ENCODE data around the gene UQCRFS1. TPM values are rescaled to one million over a fixed set of nuclear protein-coding genes. Genes with fewer than 3 reads are reported as not detected.

The UQCRFS1 gene
- total RNA-seq, 4 donors from 2014 or later: 78.1 to 142 (median 106) TPM

GRCh38 chr19:29206453-29206852 lies 6.5 kb downstream of the UQCRFS1 start:
- Histone ChIP-seq H3K4me3 (no peak overlapping the region), H3K27me3 (no peaks in the 10 kb centered on the region), H3K4me1 (peaks cover 46 to 71% of the 10 kb centered on the region in 2 donors), H3K36me3 (peaks cover 0 to 12% of the 10 kb centered on the region in 2 donors), H3K9me3 (no peaks in the 10 kb centered on the region), H3K27ac (peak overlapping the region; percentile 73 to 87 (median 80))
- in situ Hi-C loops (cut with MboI; ENCODE audit: low sequenced_read_pairs in 4 of 4): loop anchor here in 2 of 4 donors (25.0 kb wide), 2 partner anchors 406 to 506 kb away; partner anchors contain the start of genes POP4 (in 2 of the 2) and C19orf12 (in 1 of the 2)
- TF ChIP-seq CTCF (IDR thresholded peaks at IDR 0.05 in 4 of 5, conservative IDR thresholded peaks at IDR 0.05 in 1 of 5) (no peak), POLR2A (IDR thresholded peaks at IDR 0.05) (no peak)
- ATAC-seq: no peak
- no peak for DNase-seq
- intact Hi-C loops (cut with DNase I; ENCODE audit: low total_unique reads): no loop called here

GRCh38 chr19:29202281-29202680 lies 10.7 kb downstream of the UQCRFS1 start:
- no peak for TF ChIP-seq CTCF (IDR thresholded peaks at IDR 0.05 in 4 of 5, conservative IDR thresholded peaks at IDR 0.05 in 1 of 5)
- TF ChIP-seq POLR2A (IDR thresholded peaks at IDR 0.05): no peak
- Histone ChIP-seq H3K27ac (no peak overlapping the region), H3K9me3 (no peaks in the 10 kb centered on the region), H3K4me1 (peaks cover 19 to 40% of the 10 kb centered on the region in 2 donors), H3K36me3 (peaks cover 0 to 9% of the 10 kb centered on the region in 2 donors), H3K27me3 (no peaks in the 10 kb centered on the region), H3K4me3 (no peak overlapping the region)
- intact Hi-C loops (cut with DNase I; ENCODE audit: low total_unique reads) (no loop called here), in situ Hi-C loops (cut with MboI; ENCODE audit: low sequenced_read_pairs in 4 of 4) (loop anchor here in 2 of 4 donors (25.0 kb wide), 2 partner anchors 410 to 510 kb away; partner anchors contain the start of genes POP4 (in 2 of the 2) and C19orf12 (in 1 of the 2))
- no peak for DNase-seq
- no peak for ATAC-seq

GRCh38 chr19:29201855-29202254 lies 11.1 kb downstream of the UQCRFS1 start:
- H3K4me1 ChIP-seq: peaks cover 15 to 35% of the 10 kb centered on the region in 2 donors
- H3K27ac ChIP-seq: no peak overlapping the region
- DNase-seq (no peak), ATAC-seq (no peak)
- in situ Hi-C loops (cut with MboI; ENCODE audit: low sequenced_read_pairs in 4 of 4) (loop anchor here in 2 of 4 donors (25.0 kb wide), 2 partner anchors 410 to 510 kb away; partner anchors contain the start of genes POP4 (in 2 of the 2) and C19orf12 (in 1 of the 2)), intact Hi-C loops (cut with DNase I; ENCODE audit: low total_unique reads) (no loop called here)
- H3K27me3 ChIP-seq: no peaks in the 10 kb centered on the region
- no peak for TF ChIP-seq POLR2A (IDR thresholded peaks at IDR 0.05)
- TF ChIP-seq CTCF (IDR thresholded peaks at IDR 0.05 in 4 of 5, conservative IDR thresholded peaks at IDR 0.05 in 1 of 5): no peak
- no peak overlapping the region for H3K4me3 ChIP-seq
- no peaks in the 10 kb centered on the region for H3K9me3 ChIP-seq
- H3K36me3 ChIP-seq: peaks cover 0 to 5% of the 10 kb centered on the region in 2 donors

- ATAC-seq (no peak), DNase-seq (no peak)
- Histone ChIP-seq H3K4me1 (no peaks in the 10 kb centered on the region), H3K4me3 (no peak overlapping the region), H3K36me3 (no peaks in the 10 kb centered on the region), H3K27ac (no peak overlapping the region), H3K27me3 (no peaks in the 10 kb centered on the region), H3K9me3 (no peaks in the 10 kb centered on the region)
- TF ChIP-seq POLR2A (IDR thresholded peaks at IDR 0.05) (no peak), CTCF (IDR thresholded peaks at IDR 0.05 in 4 of 5, conservative IDR thresholded peaks at IDR 0.05 in 1 of 5) (no peak)
- in situ Hi-C loops (cut with MboI; ENCODE audit: low sequenced_read_pairs in 4 of 4): no loop called here
- intact Hi-C loops (cut with DNase I; ENCODE audit: low total_unique reads): no loop called here
Observed at GRCh38 chr19:29194658-29195057, 18.3 kb downstream of the UQCRFS1 start.

GRCh38 chr19:29193155-29193554 lies 19.8 kb downstream of the UQCRFS1 start:
- ATAC-seq (no peak), DNase-seq (no peak)
- Histone ChIP-seq H3K36me3 (no peaks in the 10 kb centered on the region), H3K4me1 (no peaks in the 10 kb centered on the region), H3K4me3 (no peak overlapping the region), H3K9me3 (no peaks in the 10 kb centered on the region), H3K27ac (no peak overlapping the region), H3K27me3 (no peaks in the 10 kb centered on the region)
- intact Hi-C loops (cut with DNase I; ENCODE audit: low total_unique reads): no loop called here
- in situ Hi-C loops (cut with MboI; ENCODE audit: low sequenced_read_pairs in 4 of 4): no loop called here
- TF ChIP-seq POLR2A (IDR thresholded peaks at IDR 0.05) (no peak), CTCF (IDR thresholded peaks at IDR 0.05 in 4 of 5, conservative IDR thresholded peaks at IDR 0.05 in 1 of 5) (no peak)
